Upper lobe of right lung (tissue), 1 donor: ENCODE data around the gene RAB5IF. TPM values are rescaled to one million over a fixed set of nuclear protein-coding genes. Genes with fewer than 3 reads are reported as not detected.
"Not testable (repeated sequence)": the region's sequence is repeated elsewhere in the genome, so short reads cannot be mapped to it uniquely, and the experiment has no call there.

Experiments
- ATAC-seq: fragments of 200-7000 bp; cut with Tn5 transposase; one replicate; pipeline ENCODE4 v1.9.1; 2020; ENCODE audit warnings: mild to moderate bottlenecking, moderate library complexity
- DNase-seq: peaks from one replicate; pipeline ENCODE4 v3.0.0-alpha.2; 2020
- H3K27ac ChIP-seq: fragments of 200-600 bp; one replicate; pipeline ENCODE4 v1.8.0; 2022
- H3K27me3 ChIP-seq: fragments of 200-600 bp; one replicate; pipeline ENCODE4 v1.8.0; 2022; ENCODE audit warnings: mild to moderate bottlenecking
- H3K36me3 ChIP-seq: fragments of 200-600 bp; one replicate; pipeline ENCODE4 v1.8.0; 2022
- H3K4me1 ChIP-seq: fragments of 200-600 bp; one replicate; pipeline ENCODE4 v1.8.0; 2022
- H3K4me3 ChIP-seq: fragments of 200-600 bp; one replicate; pipeline ENCODE4 v1.8.0; 2022; ENCODE audit warnings: mild to moderate bottlenecking
- H3K9me3 ChIP-seq: fragments of 200-600 bp; one replicate; pipeline ENCODE4 v1.8.0; 2022
- CTCF ChIP-seq: fragments of 200-600 bp; IDR thresholded peaks from one replicate; pipeline ENCODE4 v1.8.0; 2022; ENCODE audit warnings: antibody characterized with exemption
- intact Hi-C: fragments of 100-400 bp; cut with DNase I; formaldehyde crosslinking; loops from one replicate; pipeline ENCODE4 v1.11.0; 2022
- total RNA-seq: library from RNA; stranded (reverse); fragmentation: NEBNext Ultra II Directional; extraction: Animal tissue kit (Norgen Biotek cat#: 25700); gene quantifications from one replicate; pipeline ENCODE4 v1.2.1, GENCODE V29; 2021
- donor health status: DM: no; HTN: yes; CAD: no; lungs with severe emphysema.

The RAB5IF gene
- total RNA-seq, 1 donor from 2014 or later = 91.1 TPM

GRCh38 chr20:36606158-36607066, 833 bp downstream of the RAB5IF start:
- ATAC-seq (peak; percentile 17), DNase-seq (peak; percentile 71)
- H3K36me3 ChIP-seq = peaks cover 37% of the 10 kb centered on the region

GRCh38 chr20:36607586-36608387, 2.2 kb downstream of the RAB5IF start:
- no peak for ATAC-seq
- Histone ChIP-seq H3K4me1 (peaks cover 23% of the 10 kb centered on the region), H3K27ac (peak overlapping the region; percentile 89), H3K9me3 (no peaks in the 10 kb centered on the region), H3K27me3 (no peaks in the 10 kb centered on the region), H3K4me3 (peak overlapping the region; percentile 91), H3K36me3 (peaks cover 50% of the 10 kb centered on the region)
- DNase-seq = no peak
- intact Hi-C loops = no loop called here
- no peak for TF ChIP-seq CTCF

More at GRCh38 chr20:36606158-36607066, 833 bp downstream of the RAB5IF start:
- intact Hi-C loops = no loop called here
- Histone ChIP-seq H3K4me1 (peaks cover 23% of the 10 kb centered on the region), H3K27me3 (no peaks in the 10 kb centered on the region), H3K27ac (peak overlapping the region; percentile 89), H3K4me3 (peak overlapping the region; percentile 91), H3K9me3 (no peaks in the 10 kb centered on the region)
- TF ChIP-seq CTCF = no peak

- H3K27ac ChIP-seq, DNase-seq, H3K27me3 ChIP-seq, intact Hi-C loops, H3K9me3 ChIP-seq, ATAC-seq, H3K4me3 ChIP-seq: not testable (repeated sequence)
- Histone ChIP-seq H3K36me3 (peaks cover 56% of the 10 kb centered on the region), H3K4me1 (peaks cover 23% of the 10 kb centered on the region)
Measured at GRCh38 chr20:36608388-36608728, 2.8 kb downstream of the RAB5IF start.

GRCh38 chr20:36611625-36612024, 6.0 kb downstream of the RAB5IF start:
- ATAC-seq = no peak
- Histone ChIP-seq H3K4me3 (no peak overlapping the region), H3K27me3 (no peaks in the 10 kb centered on the region), H3K9me3 (no peaks in the 10 kb centered on the region), H3K27ac (no peak overlapping the region), H3K4me1 (peaks cover 13% of the 10 kb centered on the region), H3K36me3 (peaks cover 70% of the 10 kb centered on the region)
- no peak for DNase-seq
- intact Hi-C loops = no loop called here
- TF ChIP-seq CTCF = no peak

- Histone ChIP-seq H3K9me3 (no peaks in the 10 kb centered on the region), H3K4me1 (no peaks in the 10 kb centered on the region), H3K36me3 (peaks cover 57% of the 10 kb centered on the region), H3K27ac (no peak overlapping the region), H3K4me3 (no peak overlapping the region), H3K27me3 (no peaks in the 10 kb centered on the region)
- TF ChIP-seq CTCF = no peak
- intact Hi-C loops = no loop called here
- peak; percentile 69 for ATAC-seq
- DNase-seq = peak; percentile 72
Measured at GRCh38 chr20:36613974-36614373, 8.4 kb downstream of the RAB5IF start.
